HG02588 (cell line): ENCODE data around the gene ASAP2.

Experiments used
- ATAC-seq: cut with Tn5 transposase; IDR thresholded peaks from one replicate; pipeline ENCODE4 v1.9.1; 2021; ENCODE audit warnings: mild to moderate bottlenecking, moderate library complexity; ENCODE audit not compliant: unreplicated experiment

ASAP2 gene

DNA sequence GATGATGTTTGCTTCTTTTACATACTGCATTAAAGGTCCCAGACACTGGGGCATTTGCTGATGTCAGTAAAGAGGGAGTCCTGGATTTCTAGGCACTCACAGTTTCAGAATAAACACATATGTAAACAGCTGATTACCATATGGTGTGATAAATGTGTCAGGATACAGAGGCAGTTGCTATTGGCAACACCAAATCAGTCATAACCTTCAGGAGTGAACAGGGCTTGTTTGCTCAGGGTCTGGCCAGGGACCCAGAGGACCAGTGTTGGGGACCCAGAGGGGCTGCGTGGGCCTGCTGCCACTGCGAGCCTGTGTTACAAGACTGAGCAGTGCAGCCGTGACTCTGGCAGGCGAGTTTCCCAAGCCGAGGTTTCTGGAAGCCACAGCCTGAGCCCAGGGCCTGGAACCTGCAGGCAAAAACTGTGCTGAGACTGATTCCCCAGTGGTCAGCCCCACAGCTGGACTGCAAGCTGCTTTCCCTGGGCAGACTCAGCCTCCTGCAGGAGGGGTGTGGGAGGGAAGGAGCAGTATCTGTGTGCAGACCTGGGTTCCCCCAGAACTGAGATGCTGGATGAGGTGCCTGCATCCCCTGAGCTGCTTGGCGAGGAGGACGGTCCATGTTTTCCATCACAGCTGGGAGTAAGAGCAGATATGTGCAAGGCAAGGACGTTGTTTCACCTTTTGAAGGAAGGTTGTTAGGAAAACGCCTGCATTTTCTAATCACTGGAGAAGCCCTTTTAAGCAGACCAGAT, 23.6 kb downstream of the ASAP2 start:
- no peak for ATAC-seq

DNA sequence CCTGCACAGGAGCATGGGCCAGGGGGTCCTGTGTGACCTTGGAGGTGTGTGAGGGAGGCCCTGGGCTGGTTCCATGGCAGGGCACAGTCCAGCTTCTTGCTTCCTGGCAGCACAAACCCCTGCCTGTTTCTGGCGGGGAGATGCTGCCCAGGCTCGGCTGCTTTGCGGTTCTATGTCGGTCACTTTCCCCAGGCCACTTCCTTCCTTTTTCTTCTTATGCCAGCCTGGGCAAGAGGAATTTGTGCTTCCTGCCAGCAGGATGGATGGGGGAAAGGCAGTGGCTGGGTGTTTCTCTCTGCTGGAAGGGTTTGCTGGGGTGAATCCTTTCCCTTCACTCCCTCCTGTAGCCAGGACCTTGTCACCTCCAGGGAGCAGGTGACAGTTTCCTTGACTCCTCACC, 24.3 kb downstream of the ASAP2 start:
- ATAC-seq: no peak

DNA sequence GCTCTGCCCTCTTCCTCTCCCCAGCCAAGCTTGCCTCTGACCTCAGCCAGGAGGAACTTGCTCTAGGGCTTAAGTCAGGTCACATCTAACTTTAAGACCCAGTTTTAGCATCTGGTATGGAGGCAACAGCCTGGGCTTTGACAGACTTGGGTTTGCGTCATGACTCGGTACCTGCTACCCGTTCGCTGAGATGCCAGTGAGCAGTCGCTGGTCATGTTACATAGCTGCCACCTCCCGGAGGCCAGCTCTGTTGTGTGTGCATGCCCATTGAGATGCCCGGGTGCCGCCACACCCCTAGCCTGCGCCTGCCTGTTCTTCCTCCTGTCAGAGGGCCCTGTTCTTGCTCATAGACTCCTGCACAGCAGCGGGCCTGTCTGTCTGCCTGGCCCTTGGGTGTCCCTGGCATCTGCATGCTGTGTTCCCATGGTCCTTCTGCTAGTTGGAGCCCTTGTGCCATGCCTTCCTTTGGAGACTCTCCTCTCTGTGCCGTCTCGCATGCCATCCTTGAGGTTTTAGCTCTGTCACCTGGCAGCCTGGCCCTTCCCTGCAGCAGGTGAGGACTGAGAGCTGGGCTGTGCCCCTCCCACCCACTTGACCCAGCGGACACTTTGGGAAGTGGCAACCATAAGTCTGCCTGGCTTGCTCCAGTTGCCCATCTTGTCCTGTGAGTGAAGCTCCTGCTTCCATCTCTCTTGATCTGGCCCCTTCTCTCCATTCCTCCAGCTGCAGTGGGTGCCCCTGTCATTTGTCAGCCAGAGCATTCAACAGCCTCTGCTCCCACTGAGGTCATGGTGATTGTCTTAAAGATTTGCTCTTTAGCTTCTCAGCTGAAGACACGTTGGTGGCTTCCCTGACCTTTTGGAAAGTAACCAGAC, 24.9 kb downstream of the ASAP2 start:
- no peak for ATAC-seq

DNA sequence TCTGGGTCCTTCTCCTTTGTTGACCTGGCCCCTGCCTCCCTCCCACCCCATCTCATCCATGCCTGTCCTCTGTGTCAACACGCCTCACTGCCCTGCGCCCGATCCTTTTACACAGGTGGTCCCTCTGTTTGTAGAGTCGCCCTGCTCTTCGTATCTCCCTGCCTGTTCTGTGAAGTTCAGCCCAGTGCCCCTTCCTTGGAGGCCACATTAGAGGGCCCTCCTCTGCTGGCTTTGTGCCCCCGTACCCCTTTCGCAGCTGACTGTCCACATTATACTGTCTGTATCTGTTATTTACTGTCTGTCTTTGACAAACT, 25.5 kb downstream of the ASAP2 start:
- no peak for ATAC-seq

DNA sequence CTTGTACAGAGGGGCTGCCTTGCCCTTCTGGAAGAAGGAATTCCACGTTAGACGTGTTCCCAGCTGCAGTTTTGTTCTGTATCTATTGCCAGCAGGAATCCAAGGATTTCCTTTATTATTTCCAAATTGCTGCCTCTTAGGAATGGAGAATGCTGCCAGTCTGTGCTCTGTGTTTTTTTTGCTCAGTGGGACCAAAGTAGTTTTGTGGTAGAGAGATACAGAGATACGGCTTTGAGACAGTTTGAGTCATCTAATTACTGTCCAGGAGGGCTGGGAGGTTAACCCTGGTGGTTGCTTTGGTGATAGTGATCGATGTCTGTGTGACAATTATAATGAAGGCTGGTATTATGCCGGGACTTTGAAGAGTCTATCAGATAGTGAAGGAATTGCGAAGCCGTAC, 26.3 kb downstream of the ASAP2 start:
- no peak for ATAC-seq

DNA sequence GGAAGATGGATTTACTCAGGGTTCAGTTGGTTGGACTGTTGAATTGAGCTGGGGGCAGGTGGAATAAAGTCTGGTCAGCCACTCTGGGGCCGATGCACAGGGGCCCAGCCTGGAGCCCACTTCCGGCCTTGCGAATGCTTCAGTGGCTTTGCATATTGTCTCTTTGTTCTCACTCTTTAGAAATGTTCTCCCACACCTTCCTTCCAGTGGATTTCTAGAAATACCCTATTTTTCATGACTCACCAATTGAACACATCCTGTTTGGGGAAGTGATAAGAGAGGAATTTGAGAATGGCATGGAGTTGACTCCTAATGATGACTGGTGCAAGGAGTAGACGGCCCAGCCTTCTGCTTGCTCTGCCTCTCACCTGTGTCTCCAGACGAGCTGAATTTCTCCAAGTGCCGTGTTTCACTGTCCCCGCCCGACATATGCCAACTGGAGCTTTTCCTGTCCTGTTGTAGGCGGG, 28.1 kb downstream of the ASAP2 start:
- no peak for ATAC-seq

DNA sequence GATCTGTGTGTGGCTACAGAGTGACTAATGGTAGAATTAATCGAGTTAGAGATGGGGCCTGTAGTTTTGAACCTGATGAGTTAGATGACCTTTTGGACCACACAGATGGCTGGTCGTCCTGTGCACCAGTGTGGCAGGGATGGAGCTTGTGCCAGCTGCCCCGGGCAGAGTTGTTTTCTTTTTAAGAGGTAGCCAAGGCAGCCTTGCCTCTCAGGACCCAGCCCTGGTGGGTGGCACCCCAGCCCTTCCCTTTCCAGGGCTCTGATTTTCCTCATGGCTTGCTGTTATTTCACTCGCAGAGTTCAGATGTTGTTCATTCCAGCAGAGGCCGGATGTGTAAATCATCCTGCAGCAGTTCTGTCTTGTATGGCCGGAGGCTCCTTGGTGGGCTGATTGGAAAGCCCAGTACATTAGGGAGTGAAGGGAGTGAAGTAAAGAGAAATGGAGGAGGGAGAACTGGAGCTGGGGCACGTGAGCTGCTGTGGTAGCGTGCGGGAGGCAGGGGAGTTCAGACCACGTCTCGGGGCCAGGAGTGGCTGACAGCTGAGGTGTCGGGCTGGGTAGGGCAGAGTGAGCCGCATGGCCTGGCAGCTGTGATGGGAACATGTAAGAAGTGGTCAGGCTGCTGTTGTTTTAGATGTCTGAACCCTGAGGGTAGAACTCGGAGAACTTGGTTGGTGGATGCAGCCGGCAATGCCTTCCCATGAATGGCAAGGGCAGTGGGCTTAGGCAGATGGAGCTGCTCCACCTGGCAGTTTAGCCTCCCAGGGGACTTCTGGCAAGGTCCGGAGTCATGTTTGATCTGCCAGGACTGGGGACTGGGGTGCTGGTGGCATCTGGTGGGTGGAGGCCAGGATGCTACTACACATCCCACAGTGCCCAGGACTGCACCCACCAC, 28.8 kb downstream of the ASAP2 start:
- ATAC-seq: no peak

DNA sequence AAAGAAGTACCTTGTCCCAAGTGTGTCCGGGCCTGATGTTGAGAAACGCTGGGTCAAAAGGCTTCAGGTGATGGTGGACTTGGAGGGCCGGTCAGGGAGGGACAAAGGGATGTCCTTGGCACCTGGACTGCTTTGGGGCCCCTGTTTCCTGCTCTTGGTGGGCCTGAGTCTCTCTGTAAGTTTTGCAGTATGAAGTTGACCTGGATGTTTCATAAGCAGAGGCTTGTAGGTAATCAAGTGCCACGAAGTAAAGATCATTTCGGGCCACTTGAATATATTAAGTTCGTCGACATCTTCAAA, 29.4 kb downstream of the ASAP2 start:
- no peak for ATAC-seq

DNA sequence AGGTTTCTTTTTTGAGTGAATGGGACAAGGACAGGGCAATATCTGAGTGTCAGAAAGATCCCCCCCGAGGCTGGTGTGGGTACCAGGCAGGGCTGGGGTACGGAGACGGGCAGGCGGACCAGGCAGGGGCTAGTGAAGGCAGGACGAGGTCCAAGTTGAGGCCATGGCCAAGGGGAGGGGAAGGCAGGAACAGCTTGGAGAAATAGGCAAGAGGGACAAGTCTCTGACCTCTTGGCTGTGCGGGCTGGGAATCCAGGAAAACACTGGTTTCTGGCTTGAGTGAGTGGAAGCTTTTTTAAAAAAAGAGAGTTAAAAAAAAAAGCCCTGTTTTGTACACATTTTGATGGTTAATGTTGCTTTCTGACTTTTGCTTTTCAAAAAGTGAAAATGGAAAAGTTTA, 30.3 kb downstream of the ASAP2 start:
- ATAC-seq: no peak

DNA sequence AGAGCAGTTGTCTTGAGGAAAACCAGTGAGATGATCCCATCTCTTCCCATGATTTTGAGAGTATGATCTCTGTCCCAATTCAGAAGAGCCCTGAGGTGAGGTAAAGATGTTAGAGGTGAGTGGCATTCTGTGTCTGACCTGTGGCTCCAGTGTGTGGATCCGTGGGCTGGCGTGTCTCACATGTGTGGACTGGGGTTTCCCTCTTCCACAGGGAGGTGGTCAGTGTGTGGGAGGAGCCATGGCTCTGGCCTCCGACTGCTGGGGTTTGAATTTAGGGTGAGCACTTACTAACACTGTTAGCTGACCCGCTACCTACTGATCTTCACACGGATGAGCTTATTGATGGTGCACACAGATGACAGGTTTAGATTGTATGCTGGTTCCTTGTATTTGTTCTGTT, 31.2 kb downstream of the ASAP2 start:
- no peak for ATAC-seq

DNA sequence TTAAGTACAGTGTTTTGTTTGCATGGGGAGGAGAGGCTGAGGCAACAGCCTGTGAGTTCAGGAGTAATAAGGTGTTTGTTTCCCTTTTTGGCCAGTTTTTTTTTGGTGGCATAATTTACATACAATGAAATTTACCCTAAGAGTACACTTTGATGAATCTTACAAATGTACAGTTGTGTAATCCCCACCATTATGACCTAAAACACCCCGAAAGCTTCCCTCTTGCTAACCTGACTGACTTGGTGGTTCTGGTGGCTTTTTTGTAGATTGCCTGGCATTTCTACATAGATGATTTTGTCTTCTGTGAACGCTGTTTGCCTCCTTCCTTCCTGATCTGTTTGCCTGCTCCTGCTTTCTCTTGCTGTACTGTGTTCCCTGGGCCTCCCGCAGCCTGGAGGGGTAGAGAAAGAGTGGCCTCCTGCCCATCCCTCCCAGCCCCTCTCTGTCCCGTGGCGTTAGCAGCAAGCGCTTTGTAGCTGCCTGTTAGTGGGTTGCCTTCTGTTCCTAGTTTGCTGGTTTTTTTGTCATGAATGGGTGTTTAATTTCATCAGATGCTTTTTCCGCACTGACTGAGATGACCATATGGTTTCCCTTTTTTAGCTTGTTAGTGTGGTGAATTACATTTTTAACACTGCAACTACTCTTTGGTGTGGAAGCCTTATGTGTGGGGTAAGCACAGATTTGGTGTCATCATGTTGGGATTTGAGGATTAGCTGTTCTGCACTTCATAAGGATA, 32.1 kb downstream of the ASAP2 start:
- ATAC-seq: no peak

DNA sequence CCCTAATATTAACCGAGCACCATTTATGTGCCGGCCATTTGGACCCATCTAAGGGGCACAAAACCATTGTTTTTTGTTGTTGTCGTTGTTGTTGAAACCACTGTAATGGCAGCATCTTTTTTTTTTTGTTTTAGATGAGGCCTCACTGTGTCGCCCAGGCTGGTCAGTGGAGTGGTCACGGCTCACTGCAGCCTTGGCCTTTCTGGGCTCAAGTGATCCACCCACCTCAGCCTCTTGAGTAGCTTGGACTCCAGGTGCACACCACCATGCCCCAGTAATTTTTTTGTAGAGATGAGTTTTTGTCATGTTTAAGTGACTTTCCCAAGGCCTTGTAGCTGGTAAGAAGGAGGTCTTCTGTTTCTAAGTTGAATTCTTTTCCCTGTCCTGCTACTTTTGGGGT, 33.0 kb downstream of the ASAP2 start:
- no peak for ATAC-seq

DNA sequence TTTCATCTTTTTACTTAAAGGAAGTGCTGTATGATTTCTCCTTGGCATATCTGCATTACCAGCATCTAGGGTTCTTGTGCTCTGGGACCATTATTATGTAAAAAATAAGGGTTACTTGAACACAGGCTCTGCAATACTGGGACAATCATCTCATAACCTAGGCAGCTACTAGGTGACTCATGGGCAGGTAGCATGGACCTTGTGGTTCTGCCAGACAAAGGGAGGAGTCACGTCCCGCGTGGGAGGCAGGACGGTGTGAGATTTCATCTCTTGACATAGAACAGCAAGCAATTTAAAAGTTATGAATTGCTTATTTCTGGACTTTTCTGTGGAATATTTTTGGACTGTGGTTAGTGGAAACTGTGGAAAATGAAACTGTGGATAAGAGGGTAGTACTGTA, 34.1 kb downstream of the ASAP2 start:
- ATAC-seq: no peak

DNA sequence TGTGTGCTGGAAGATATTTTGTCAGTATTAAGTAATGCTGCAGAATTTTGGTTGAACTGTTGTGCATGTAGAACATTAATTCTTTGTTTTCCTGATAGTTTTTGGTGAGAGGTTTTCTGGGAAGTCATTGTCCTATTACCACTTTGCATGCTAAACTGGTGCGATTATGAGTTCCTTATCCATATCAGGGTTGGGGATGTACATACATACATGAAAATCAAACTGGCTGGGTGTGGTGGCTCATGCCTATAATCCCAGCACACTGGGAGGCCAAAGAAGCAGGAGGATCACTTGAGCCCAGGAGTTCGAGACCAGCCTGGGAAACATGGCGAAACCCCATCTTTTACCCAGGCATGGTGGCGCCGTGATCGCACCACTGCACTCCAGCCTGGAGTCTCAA, 34.6 kb downstream of the ASAP2 start:
- ATAC-seq: no peak

DNA sequence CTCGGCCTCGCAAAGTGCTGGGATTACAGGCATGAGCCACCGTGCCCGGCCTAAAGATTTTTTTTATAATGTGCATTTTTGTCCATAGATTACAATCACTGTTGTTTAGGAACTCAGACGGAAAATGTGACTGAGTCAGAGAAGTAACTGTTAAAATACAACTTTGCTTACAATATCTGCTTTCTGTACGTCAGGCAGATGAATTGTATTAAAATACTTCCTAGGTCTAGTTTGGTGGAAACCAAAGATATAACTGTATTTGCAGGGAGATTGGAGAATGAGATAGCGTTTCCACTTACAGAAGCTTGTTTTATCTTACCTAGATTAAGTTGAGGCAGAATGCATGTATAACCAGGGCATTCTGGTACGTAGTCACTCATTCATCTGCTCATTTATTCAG, 36.7 kb downstream of the ASAP2 start:
- ATAC-seq: no peak

DNA sequence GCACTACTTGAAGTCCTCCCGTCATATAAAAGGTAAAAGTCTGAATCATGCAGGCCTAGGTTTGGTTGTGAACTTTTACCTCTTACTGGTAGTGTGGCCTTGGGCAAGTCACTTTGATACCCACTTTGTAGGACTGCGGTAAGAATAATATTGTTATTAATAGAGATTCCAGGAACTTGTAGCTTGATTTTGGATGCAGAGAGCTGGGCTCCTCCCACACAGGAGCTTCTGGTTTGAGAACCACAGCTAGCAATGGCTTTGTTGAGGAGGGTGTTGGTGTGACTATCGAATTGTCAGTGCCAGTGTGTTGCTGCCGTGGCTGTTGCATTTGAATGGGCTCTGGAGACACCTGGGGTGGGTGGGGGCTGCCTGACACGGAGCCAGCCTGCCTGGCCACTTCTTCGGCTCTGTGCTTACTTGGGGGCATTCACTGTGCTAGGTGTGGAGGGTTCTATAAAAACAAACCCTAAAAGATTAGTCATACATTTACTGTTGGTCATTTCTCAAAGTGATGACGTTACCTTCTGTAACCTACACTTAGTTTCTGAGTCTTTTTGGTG, 38.5 kb downstream of the ASAP2 start:
- ATAC-seq: no peak

DNA sequence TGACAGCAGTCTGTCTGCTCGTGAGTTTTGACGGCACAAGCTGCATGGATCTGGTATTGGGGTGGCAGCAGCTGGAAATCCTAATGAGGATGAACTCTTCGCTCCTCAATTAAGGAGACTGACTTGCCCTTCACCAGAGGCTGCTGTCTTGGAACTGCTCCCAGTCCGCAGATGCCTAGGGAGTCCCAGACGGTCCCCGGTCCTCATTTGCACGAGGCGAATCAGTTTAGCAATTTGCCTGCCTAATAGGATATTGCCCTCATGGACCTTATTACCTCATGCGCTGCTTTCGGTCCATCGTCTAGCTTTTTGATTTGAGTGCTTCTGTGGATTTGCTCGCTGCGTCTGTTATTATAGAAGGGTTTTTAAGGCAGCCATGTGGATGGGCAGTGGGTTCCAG, 40.6 kb downstream of the ASAP2 start:
- ATAC-seq: no peak

DNA sequence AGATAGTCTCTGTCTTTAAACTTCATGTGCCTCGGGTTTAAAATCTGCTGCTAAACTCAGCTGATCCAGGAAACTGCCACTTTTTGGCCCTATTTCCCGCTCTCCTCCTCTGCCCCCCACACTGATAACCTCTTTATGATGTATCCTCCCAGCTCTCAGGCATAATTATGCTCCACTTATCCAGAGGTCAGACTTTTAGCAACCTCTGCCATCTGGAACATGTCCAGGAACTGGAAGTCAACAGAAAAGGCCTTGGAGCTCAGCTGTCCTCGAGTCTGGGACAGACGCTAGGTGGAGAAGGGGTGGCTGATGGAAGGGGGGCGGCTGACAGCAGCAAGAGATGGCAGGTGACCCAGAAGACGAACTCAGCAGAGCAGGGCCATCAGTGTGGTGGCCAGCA, 41.2 kb downstream of the ASAP2 start:
- no peak for ATAC-seq

DNA sequence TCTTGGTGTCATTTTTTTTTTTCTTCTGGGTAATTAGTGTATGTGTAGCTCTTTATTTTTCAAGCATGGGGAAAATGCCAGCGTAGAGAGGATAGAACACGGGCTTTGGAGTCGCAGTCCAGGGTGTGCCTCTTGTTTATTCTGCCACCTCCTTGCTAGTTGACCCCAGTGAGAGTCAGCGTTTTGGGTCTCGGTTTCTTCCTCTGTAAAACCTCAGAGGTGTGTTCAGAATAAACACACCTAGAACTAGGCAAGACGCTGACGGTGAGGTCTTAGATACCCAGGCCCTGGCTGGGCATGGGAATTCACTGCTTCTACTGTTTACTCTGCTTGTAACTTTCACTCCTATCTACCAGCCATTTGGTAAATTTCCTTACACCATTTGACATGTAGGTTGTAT, 41.8 kb downstream of the ASAP2 start:
- no peak for ATAC-seq

DNA sequence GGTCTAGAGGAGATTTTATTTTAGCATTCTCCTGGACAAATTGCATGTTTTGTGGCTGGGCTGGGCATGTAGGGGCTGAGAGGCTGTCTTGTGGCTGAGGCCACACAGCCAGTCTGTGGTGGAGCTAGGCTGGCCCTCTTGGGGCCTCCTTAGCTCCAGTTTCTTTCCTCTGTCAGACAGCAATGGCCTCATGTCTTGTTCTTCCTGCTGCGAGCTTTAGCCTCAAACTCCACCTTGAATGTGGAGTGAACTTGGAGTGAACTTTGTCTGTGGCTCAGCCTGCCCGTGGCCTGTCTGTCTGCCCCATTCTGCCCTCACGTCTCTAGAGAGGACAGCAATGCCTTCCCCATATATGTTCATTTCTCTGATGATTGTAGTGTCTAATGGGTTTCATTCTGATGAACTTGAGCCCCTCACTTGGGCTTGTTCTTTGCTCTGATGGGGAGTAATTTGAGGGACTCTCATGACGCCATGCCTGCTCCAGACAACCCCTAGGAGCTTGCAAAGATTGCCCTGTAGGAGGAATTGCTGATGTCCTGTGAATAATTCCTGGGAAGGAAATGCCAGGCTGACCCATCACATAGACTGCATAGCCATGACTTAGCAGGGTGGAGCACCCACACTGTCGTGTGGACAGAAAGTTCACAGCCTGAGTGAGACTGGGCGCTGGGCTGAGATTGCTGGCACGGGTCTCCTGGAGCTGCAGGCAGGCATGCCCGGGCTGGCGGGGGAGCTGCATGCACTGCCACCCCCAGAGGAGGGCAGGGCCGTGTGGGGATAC, 42.6 kb downstream of the ASAP2 start:
- ATAC-seq: no peak
